ENCODE measurements around the gene DOK3.

GRCh38 chr5:177482359-177482795 is 27.2 kb downstream of the DOK3 start:
- TF ChIP-seq CTCF (IDR thresholded peaks at IDR 0.05 in 2 of 3, conservative IDR thresholded peaks at IDR 0.05 in 1 of 3; ENCODE audit: control insufficient read depth in 2 of 3, extremely low read depth in 1 of 3, insufficient read depth in 1 of 3, low read depth in 3 of 3, low read length in 3 of 3) (no peak), FOXK2 (IDR thresholded peaks at IDR 0.05) (no peak), NFYB (IDR thresholded peaks at IDR 0.05; ENCODE audit: insufficient read depth, low read depth, low read length) (no peak), RFX5 (IDR thresholded peaks at IDR 0.05; ENCODE audit: low read depth, low read length) (no peak), SIX5 (IDR thresholded peaks at IDR 0.05; ENCODE audit: low read depth, low read length, severe bottlenecking) (no peak), TCF7 (IDR thresholded peaks at IDR 0.05; ENCODE audit: borderline replicate concordance) (no peak), MXI1 (IDR thresholded peaks at IDR 0.05; ENCODE audit: low read depth, low read length) (no peak), POLR2A (IDR thresholded peaks at IDR 0.05; ENCODE audit: low read depth, low read length) (no peak), POLR2AphosphoS5 (IDR thresholded peaks at IDR 0.05; ENCODE audit: low read length) (no peak), RCOR1 (conservative IDR thresholded peaks at IDR 0.05; ENCODE audit: low read depth, low read length) (no peak), RELA (IDR thresholded peaks at IDR 0.05; ENCODE audit: borderline replicate concordance, partially characterized antibody) (no peak), BMI1 (IDR thresholded peaks at IDR 0.05; ENCODE audit: borderline replicate concordance) (no peak), FOXM1 (IDR thresholded peaks at IDR 0.05; ENCODE audit: low read depth, low read length) (no peak), ZNF384 (IDR thresholded peaks at IDR 0.05; ENCODE audit: borderline replicate concordance, low read depth, low read length) (no peak)

Data from GM12878 (cell line).